Astrocyte (in vitro differentiated cells and primary cell): Measurements from ENCODE around the gene HOXD12.

Source experiments
- EZH2 ChIP-seq: IDR thresholded peaks from 2 replicates; pipeline ENCODE4 v1.6.1; 2012; ENCODE audit warnings: mild to moderate bottlenecking, low read length, inconsistent platforms; ENCODE audit not compliant: insufficient read depth
- TF ChIP-seq, protein P1 (sequence below): IDR thresholded peaks from 2 replicates; pipeline ENCODE4 v1.5.1; 2011; ENCODE audit warnings: low read depth, mild to moderate bottlenecking, inconsistent platforms, low read length, moderate library complexity; ENCODE audit not compliant: insufficient read depth

DNA sequence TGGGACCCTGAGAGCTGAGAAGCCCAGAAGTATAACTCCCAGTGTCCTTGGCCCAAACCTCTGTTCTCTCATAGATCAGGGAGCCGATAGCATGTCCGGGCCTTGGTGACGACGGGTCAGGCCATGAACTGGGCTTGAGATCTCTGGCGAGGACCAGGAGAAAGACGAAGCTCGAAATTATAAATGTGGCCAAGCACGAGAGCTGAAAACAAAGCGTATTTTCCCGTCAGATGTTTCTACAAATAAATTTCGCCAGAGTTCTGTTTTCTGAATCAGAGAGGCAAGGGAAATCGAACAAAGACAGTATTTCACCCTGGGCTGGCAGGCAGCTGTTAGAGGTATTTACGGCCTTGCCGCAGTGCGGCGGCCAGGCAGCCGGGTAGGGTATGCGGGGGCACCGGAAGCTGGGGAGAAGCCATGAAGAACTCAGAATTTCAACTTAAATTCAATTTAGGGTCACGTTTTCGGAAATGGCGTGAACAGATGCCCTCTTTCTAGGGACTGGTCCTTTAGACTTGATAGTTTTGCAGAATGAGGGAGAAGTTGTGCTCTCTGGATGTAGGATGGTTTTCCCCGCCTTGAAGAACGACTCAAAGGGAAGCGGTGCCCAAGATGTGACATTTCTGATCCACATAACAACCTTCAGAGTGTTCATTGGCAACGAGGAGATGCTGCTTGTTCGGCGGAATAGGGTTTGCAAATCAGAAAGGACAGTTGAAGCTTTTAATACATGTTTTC lies 39.5 kb downstream of the HOXD12 start:
- TF ChIP-seq, protein P1, sequence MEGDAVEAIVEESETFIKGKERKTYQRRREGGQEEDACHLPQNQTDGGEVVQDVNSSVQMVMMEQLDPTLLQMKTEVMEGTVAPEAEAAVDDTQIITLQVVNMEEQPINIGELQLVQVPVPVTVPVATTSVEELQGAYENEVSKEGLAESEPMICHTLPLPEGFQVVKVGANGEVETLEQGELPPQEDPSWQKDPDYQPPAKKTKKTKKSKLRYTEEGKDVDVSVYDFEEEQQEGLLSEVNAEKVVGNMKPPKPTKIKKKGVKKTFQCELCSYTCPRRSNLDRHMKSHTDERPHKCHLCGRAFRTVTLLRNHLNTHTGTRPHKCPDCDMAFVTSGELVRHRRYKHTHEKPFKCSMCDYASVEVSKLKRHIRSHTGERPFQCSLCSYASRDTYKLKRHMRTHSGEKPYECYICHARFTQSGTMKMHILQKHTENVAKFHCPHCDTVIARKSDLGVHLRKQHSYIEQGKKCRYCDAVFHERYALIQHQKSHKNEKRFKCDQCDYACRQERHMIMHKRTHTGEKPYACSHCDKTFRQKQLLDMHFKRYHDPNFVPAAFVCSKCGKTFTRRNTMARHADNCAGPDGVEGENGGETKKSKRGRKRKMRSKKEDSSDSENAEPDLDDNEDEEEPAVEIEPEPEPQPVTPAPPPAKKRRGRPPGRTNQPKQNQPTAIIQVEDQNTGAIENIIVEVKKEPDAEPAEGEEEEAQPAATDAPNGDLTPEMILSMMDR = no peak
- TF ChIP-seq EZH2 = peak; percentile 45
